Measurements from ENCODE around the gene INPP5A.

The INPP5A gene

GRCh38 chr10:132586739-132587138 is 49.2 kb downstream of the INPP5A start:
- Histone ChIP-seq H3K27ac (replicated peaks) (no peak overlapping the region), H3K27me3 (ENCODE audit: insufficient read depth, poor library complexity, severe bottlenecking) (no peaks in the 10 kb centered on the region), H3K4me3 (replicated peaks; ENCODE audit: insufficient read depth, low read length) (no peak overlapping the region)
- DNase-seq (ENCODE audit: low read depth in 1 of 2, low spot score in 1 of 2): no peak
- TF ChIP-seq CTCF (IDR thresholded peaks at IDR 0.05; ENCODE audit: insufficient read depth, low read length) (no peak), POLR2AphosphoS5 (IDR thresholded peaks at IDR 0.05; ENCODE audit: low read depth) (no peak), SPI1 (IDR thresholded peaks at IDR 0.05; ENCODE audit: borderline replicate concordance, low read depth) (no peak), GABPA (IDR thresholded peaks at IDR 0.05; ENCODE audit: low read depth) (no peak)
- TF ChIP-seq, protein P1, sequence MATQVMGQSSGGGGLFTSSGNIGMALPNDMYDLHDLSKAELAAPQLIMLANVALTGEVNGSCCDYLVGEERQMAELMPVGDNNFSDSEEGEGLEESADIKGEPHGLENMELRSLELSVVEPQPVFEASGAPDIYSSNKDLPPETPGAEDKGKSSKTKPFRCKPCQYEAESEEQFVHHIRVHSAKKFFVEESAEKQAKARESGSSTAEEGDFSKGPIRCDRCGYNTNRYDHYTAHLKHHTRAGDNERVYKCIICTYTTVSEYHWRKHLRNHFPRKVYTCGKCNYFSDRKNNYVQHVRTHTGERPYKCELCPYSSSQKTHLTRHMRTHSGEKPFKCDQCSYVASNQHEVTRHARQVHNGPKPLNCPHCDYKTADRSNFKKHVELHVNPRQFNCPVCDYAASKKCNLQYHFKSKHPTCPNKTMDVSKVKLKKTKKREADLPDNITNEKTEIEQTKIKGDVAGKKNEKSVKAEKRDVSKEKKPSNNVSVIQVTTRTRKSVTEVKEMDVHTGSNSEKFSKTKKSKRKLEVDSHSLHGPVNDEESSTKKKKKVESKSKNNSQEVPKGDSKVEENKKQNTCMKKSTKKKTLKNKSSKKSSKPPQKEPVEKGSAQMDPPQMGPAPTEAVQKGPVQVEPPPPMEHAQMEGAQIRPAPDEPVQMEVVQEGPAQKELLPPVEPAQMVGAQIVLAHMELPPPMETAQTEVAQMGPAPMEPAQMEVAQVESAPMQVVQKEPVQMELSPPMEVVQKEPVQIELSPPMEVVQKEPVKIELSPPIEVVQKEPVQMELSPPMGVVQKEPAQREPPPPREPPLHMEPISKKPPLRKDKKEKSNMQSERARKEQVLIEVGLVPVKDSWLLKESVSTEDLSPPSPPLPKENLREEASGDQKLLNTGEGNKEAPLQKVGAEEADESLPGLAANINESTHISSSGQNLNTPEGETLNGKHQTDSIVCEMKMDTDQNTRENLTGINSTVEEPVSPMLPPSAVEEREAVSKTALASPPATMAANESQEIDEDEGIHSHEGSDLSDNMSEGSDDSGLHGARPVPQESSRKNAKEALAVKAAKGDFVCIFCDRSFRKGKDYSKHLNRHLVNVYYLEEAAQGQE (IDR thresholded peaks at IDR 0.05; ENCODE audit: insufficient replicate concordance, low read depth): no peak

GRCh38 chr10:132587175-132587574 is 49.6 kb downstream of the INPP5A start:
- TF ChIP-seq, protein P1 (IDR thresholded peaks at IDR 0.05; ENCODE audit: insufficient replicate concordance, low read depth): no peak
- TF ChIP-seq POLR2AphosphoS5 (IDR thresholded peaks at IDR 0.05; ENCODE audit: low read depth) (no peak), GABPA (IDR thresholded peaks at IDR 0.05; ENCODE audit: low read depth) (no peak), SPI1 (IDR thresholded peaks at IDR 0.05; ENCODE audit: borderline replicate concordance, low read depth) (no peak), CTCF (IDR thresholded peaks at IDR 0.05; ENCODE audit: insufficient read depth, low read length) (no peak)
- Histone ChIP-seq H3K4me3 (replicated peaks; ENCODE audit: insufficient read depth, low read length) (no peak overlapping the region), H3K27me3 (ENCODE audit: insufficient read depth, poor library complexity, severe bottlenecking) (no peaks in the 10 kb centered on the region), H3K27ac (replicated peaks) (peak overlapping the region; percentile 93)
- DNase-seq (ENCODE audit: low read depth in 1 of 2, low spot score in 1 of 2): no peak

DNA sequence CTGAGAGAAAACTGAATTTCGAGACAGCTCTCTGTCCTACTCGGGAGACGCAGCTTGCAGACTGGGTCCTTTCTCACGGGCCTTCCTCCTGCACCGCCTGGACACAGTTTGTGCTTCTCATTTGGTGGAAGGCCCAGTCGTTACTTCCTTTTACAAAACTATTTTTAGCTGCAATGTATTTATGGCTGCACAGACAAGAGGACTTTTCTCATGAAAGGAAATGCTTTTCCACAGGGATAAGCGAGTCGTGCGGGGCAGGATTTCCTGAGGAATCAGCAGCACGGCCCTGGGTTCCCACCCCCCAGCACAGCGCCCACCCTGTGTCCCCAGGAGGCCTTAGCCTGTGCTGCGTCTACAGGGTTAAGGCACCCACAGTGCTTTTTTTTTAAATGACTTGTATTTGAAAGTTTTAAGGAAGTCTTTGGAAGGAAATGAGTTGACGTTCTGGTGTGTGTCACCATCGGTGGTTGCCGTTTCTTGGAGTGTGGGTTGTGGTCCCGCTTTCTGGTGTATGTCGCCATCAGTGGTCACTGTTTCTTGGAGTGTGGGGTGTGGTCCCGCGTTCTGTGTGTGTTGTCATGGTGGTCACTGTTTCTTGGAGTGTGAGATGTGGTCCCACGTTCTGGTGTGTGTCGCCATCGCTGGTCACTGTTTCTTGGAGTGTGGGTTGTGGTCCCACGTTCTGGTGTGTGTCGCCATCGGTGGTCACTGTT is 50.9 kb downstream of the INPP5A start:
- no peaks in the 10 kb centered on the region for H3K27me3 ChIP-seq (ENCODE audit: insufficient read depth, poor library complexity, severe bottlenecking)
- peak overlapping the region; percentile 93 for H3K27ac ChIP-seq (replicated peaks)
- DNase-seq (ENCODE audit: low read depth in 1 of 2, low spot score in 1 of 2): peak; percentile 79 to 97
- TF ChIP-seq SPI1 (IDR thresholded peaks at IDR 0.05; ENCODE audit: borderline replicate concordance, low read depth): peak; percentile 91
- TF ChIP-seq CTCF (IDR thresholded peaks at IDR 0.05; ENCODE audit: insufficient read depth, low read length): no peak
- TF ChIP-seq POLR2AphosphoS5 (IDR thresholded peaks at IDR 0.05; ENCODE audit: low read depth): peak; percentile 99
- TF ChIP-seq, protein P1 (IDR thresholded peaks at IDR 0.05; ENCODE audit: insufficient replicate concordance, low read depth): no peak
- peak; percentile 47; the same call in 1 of the 2 replicates for TF ChIP-seq GABPA (IDR thresholded peaks at IDR 0.05; ENCODE audit: low read depth)
- peak overlapping the region; percentile 24 for H3K4me3 ChIP-seq (replicated peaks; ENCODE audit: insufficient read depth, low read length)
